HepG2 (cell line): ENCODE data around the gene OR2V2. TPM values are rescaled to one million over a fixed set of nuclear protein-coding genes. Genes with fewer than 3 reads are reported as not detected.

Source experiments
- ZNF546 ChIP-seq: sonication (generic); formaldehyde crosslinking; conservative IDR thresholded peaks from 2 replicates; pipeline ENCODE4 v1.8.1; 2023; ENCODE audit warnings: mild to moderate bottlenecking, missing genetic modification reagents
- ZNF576 ChIP-seq: sonication (generic); formaldehyde crosslinking; IDR thresholded peaks from 2 replicates; pipeline ENCODE4 v1.4.0; 2020; ENCODE audit warnings: mild to moderate bottlenecking, missing genetic modification reagents
- ZNF614 ChIP-seq: IDR thresholded peaks from 2 replicates; pipeline ENCODE4 v1.6.1; 2018; ENCODE audit warnings: missing biosample characterization, missing genetic modification reagents, inconsistent platforms, borderline replicate concordance
- polyA plus RNA-seq, 8 experiments: library from polyadenylated mRNA; depleted of rRNA in 3 of 8; stranded (reverse) in 7 of 8; unstranded in 1 of 8; fragments of >200 nt; fragmentation: Illumina TruSeq in 4 of 8; extraction: Trizol in 4 of 8; gene quantifications; 2 replicates each; pipeline versions ENCODE4 v1.2.1 to v1.2.3, GENCODE V29; 2011 to 2016; ENCODE audit warnings: low read depth in 4 of 8, missing spikeins in 1 of 8, mixed read lengths in 1 of 8; ENCODE audit not compliant: insufficient read depth in 1 of 8
- total RNA-seq, 5 experiments: library from RNA; depleted of rRNA; stranded (reverse); fragments of >200 nt; fragmentation: Illumina TruSeq; extraction: Trizol; gene quantifications; 2 replicates each; pipeline ENCODE4 v1.2.3, GENCODE V29; 2016; ENCODE audit warnings: low read depth in 1 of 5
- TF ChIP-seq, protein P1 (sequence below): sonication (generic); formaldehyde crosslinking; IDR thresholded peaks from 2 replicates; pipeline ENCODE4 v1.4.0; 2020; ENCODE audit warnings: mild to moderate bottlenecking, missing genetic modification reagents

OR2V2 gene
- total and polyA plus RNA-seq, 2 of the 13 experiments (the other 11 are each of a cell fraction or from before 2014, with no cell fraction given), result not detected

DNA sequence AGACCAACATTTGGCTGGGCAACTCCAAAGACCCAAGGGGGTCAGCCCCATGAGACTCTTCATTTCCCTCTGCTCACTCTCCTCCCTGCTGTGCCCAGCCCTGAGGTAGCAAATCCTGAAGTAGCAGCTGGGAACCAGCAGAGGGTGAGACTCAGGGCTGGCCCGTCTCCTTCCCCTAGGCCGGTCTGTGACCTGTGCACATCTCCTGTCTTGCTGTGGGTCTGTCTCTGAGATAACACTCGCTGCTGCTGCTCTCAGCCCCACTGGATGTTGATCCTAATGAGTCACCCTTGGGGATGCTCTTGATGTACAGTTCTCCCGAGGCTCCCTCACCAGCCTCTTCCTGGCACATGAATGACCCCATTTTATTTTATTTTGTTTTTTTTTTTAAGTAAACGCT is 9.1 kb upstream of the OR2V2 start (continued):
- TF ChIP-seq, protein P1, sequence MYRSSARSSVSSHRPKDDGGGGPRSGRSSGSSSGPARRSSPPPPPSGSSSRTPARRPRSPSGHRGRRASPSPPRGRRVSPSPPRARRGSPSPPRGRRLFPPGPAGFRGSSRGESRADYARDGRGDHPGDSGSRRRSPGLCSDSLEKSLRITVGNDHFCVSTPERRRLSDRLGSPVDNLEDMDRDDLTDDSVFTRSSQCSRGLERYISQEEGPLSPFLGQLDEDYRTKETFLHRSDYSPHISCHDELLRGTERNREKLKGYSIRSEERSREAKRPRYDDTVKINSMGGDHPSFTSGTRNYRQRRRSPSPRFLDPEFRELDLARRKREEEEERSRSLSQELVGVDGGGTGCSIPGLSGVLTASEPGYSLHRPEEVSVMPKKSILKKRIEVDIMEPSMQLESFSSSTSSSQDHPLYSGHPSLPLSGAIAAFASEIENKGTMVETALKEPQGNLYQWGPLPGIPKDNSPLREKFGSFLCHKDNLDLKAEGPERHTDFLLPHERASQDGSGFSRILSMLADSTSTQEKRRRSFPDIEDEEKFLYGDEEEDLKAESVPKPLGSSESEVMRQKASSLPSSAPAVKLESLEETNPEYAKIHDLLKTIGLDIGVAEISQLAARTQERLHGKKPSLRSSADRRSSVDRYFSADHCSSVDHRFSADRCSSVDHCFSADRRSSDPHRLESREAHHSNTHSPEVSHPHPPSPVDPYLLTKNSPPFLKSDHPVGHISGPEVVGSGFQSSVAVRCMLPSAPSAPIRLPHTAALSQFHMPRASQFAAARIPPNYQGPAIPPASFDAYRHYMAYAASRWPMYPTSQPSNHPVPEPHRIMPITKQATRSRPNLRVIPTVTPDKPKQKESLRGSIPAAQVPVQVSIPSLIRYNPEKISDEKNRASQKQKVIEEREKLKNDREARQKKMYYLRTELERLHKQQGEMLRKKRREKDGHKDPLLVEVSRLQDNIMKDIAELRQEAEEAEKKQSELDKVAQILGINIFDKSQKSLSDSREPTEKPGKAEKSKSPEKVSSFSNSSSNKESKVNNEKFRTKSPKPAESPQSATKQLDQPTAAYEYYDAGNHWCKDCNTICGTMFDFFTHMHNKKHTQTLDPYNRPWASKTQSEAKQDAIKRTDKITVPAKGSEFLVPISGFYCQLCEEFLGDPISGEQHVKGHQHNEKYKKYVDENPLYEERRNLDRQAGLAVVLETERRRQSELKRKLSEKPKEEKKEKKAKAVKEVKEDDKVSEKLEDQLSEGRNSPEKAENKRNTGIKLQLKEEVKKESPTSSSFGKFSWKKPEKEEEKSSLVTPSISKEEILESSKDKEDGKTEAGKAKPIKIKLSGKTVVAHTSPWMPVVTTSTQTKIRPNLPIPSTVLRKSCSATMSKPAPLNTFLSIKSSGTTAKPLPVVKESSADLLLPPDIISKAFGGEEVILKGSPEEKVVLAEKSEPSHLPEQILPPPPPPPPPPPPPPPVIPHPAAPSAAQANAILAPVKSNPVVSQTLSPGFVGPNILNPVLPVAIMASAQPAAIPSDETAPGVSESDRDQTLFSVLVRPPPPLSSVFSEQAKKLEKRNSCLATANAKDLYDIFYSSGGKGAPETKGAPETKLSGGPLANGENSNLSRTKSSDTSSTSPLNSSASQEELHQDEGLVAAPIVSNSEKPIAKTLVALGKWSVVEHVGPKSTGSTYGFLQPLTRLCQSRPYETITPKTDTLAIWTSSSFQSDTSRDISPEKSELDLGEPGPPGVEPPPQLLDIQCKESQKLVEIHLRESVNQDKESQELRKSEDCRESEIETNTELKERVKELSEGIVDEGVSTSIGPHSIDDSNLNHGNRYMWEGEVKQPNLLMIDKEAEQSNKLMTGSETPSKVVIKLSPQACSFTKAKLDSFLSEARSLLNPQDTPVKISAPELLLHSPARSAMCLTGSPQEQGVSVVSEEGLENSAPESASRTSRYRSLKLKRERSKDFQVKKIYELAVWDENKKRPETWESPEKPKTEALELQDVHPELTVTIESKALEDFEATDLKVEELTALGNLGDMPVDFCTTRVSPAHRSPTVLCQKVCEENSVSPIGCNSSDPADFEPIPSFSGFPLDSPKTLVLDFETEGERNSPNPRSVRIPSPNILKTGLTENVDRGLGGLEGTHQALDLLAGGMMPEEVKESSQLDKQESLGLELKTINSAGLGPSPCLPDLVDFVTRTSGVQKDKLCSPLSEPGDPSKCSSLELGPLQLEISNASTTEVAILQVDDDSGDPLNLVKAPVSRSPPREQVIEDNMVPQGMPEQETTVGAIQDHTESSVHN (CRISPR knock-in tag), result no peak
- TF ChIP-seq ZNF546 (CRISPR knock-in tag) (no peak), ZNF576 (CRISPR knock-in tag) (no peak), ZNF614 (CRISPR knock-in tag) (no peak)
- TF ChIP-seq, all 625 proteins: peak for 0
